GM18861 (cell line): Measurements from ENCODE around the gene E2F1.

Experiments used
- ATAC-seq: cut with Tn5 transposase; IDR thresholded peaks from one replicate; pipeline ENCODE4 v1.9.1; 2021; ENCODE audit not compliant: unreplicated experiment

E2F1 gene

DNA sequence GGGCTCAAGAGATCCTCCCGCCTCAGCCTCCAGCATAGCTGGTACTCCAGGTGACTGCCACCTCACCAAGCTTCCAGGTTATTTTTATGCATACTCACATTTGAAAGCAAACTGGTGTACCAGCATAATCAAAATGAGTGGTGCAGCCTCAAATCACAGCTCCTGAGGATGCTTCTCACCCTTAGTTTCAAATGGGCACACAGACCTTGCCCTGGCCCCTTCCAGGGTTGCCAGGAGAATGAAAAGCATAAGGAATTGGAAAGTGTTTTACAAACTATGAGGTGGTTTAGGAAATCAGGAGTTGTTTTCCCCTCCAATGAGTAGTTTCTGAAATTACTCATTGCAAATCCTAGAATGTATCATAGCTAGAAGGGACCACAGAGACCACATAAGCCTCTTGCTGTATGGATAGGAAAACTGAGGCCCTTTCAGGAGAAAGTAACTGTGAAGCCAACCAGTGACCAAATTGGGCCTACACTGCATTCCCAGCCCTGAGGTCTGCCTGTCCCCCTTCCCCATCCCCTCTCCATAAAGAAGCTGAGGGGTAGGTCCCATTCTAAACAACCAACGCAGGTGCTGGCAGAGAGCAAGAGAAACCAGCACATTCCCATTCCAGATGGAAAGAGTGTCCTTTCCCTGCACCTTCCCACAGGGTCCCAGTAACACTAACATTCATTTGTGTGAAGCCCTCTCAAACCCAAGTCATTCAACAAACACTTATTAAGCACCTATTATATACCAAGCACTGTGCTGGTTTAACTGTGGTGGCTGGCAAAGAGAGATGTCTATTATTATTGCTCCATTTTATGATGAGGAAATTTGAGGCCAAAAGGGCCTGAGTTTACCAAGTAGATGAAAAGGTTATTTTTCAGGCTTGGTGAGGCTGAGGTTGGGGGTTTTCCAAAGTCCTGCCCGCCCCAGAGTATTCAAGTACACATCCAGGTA, 2.1 kb upstream of the E2F1 start:
- ATAC-seq = no peak

DNA sequence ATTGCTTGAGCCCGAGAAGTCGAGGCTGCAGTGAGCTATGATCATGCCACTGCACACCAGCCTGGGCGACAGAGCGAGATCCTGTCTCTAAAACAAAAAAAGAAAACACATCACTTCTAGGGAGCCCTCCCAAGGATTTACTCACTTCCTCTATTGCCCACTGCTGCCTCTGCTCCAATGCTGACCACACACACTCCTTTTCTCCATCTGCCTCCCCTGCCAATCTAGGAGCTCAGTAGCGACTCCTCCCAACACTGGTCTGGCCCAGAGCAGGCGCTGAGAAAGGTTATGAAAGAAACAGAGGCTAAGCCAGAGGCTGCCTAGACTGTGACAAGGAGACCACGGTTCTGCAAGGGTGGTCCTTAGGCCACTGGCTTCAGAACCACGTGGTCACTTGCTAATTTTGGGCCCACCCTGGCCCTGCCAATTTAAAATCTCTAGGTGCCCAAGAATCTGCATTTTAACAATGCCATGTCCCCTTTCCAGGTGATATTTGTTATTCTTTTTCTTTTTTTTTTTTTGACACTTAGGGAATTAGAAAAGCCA, 1.3 kb upstream of the E2F1 start:
- ATAC-seq = no peak

DNA sequence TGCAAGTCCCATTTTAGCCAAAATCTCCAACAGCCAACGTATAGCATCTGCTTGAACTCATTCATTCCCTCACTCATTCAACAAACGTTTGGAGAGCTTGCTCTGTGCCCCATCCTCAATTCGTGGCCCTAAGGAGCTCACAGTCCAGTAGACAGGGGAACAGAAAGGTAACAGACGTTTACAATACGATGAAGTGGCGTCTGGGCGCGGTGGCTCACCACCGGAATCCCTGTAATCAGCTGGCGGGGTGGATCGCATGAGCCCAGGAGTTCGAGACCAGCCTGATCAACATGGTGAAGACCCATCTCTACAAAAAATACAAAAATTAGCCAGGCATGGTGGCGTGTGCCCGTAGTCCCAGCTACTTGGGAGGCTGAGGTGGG, 790 bp upstream of the E2F1 start:
- no peak for ATAC-seq

DNA sequence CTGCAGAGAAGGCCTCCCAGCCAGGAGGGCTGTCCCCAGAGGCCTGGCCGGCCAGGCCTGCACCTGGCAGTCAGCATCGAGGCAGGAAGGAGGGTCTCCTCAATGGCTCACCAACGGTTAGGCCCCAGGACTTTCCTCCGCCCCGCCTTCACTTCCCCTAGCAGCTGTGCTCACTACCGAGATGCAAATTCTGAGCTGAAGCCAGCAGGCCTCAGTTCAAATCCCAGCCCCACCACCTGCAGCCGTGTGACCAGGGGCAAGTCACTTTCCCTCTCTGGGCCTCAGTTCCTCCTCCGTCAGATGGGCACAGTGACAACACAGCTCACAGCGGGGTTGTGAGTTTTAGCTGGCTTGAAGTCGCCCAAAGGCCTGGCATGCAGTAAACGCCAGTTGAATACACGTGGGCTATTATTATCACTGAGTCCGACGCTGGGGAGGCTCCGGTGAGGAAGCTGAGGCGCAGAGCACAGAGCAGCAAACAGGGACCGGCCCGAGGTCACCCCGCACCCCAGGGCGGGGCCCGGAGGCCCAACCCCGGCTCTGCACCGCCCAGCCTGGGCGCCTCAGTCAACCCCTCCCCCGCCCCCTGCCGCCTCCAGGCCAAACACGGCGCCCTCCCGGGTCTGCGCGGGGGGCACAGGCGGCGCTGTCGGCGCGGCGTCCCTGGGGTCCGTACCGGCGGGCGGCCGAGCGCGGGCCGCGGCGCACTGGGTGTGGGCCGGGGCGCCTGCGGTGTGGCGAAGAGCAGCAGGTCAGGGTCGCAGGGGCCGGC, 671 bp downstream of the E2F1 start:
- ATAC-seq = peak; percentile 34

DNA sequence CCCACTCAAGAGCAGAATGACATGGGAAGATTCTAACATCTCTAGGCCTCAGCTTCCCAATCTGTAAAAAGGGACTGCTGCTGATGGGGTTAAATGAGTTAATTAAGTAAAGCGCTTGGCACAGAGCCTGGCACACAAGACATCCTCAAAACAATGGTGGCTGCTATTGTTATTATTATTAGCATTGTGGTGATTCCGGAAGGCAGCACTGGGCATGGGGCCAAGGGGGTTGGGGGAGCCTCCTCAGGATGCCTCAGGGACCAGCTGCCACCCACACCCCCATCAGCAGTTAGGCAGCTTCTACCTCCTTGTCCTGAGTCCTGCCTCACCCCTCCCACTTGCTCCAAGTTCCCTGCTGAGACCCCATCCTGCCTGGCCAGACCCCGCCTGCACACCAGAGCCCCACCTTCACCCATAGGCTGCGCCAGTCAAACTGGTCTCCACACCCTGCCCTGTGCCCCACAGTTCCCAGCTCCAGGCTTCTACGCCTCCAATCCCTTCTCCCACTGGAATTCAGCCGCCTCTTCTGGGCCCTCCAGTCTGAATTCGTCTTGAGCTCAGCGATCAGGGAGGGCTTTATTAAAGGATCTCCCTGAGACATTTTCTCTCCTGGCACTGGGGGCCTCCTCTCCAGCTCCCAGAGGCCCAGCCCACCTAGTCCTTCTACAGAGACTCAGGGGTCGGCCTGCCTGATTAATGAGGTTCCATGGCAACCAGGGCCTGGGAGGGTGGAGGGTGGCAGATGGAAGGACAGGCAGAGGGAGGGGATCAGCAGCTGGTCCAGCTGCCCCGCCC, 1.5 kb downstream of the E2F1 start:
- no peak for ATAC-seq

DNA sequence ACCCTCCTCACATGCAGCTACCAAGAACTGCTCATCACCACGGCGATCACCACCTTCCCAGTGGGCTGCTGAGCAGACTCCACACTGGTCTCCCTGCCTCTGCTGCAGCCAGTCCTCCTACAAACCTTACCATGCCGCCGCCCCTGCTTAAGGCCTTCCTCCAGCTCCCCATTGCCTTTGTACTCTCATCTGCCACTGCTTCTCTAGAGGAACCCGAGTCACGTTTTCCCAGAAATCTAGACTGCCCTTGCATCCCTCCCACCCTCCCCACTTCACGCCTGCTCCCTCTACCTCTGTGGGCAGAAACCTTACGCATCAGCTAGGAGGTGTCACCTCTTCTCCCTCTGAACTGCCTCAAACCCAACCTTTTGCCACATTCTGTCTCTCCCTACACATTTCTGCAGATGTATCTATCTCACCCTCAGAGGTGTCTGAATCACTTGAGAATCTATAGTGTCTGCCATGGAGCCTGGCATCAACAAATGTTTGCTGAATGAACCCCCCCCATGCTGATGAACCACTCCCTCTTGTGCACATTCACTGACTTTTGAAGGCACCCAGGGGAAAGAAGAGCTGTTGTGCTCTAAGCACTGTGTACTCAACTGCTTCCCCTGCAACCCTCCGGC, 4.3 kb downstream of the E2F1 start:
- ATAC-seq = no peak

DNA sequence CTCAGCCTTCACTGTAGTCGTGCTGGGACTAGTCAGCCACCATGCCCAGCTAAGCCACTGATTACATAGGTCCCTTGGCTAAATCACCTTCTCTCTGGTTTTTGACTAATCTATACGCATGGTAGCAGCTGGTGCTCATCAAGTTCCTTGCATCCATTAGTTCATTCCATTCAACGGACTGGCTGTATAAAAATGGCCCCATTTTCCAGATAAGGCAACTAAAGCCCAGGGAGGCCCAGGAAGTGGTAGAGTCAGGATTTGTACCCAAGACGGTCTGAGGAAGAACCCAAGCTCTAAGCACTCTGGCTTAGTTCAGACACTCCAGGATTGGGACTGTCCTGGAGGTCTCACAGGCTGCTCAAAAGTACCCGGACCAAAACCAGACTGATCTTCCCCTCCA, 4.9 kb downstream of the E2F1 start:
- no peak for ATAC-seq

DNA sequence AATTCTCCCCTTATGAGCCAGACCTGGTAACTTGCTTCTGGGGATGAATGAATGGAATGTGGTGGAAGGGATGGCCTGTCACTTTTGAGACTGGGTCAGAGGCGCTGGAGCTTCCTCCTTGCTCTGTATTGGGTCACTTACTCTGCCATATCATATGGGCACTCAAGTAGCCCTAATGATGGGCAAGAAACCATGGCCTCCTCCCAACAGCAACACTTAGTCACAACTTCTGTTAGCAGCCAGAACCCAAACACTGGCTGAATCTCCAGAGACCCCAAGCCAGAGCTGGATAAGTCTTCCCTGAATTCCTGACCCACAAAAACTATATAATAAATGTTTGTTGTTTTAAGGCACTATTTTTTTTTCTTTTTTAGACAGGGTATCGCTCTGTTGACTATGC, 5.5 kb downstream of the E2F1 start:
- ATAC-seq = no peak

DNA sequence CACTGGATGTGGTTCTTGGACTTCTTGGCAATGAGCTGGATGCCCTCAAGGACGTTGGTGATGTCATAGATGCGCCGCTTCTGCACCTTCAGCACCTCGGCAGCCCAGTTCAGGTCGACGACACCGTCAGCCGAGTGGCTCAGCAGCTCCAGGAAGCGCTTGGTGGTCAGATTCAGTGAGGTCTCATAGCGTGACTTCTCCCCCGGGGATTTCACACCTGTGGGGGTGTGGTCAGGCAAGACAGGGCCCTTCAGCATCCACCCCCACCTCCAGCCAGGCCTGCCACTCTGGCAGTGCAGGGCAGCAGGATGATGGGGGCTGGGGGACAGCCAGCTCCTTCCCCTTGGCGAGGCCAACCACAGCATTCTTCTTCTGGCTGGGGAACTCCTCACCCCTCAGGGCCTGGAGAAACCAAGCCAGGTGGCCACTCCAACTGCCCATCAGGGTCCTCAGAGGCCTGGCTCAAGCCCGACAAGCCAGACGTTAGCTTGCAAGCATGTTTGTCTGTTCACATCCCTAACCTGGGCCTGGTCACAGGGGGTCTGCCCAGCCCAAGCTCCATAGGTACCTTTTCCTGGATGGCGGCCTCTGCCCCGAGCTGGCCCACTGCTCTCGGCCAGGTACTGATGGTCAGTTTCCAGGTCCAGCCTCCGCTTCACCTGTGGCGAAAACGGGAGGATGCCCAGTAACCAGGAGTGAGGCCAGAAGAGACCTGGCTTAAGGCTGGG, 6.3 kb downstream of the E2F1 start:
- ATAC-seq = peak; percentile 59

DNA sequence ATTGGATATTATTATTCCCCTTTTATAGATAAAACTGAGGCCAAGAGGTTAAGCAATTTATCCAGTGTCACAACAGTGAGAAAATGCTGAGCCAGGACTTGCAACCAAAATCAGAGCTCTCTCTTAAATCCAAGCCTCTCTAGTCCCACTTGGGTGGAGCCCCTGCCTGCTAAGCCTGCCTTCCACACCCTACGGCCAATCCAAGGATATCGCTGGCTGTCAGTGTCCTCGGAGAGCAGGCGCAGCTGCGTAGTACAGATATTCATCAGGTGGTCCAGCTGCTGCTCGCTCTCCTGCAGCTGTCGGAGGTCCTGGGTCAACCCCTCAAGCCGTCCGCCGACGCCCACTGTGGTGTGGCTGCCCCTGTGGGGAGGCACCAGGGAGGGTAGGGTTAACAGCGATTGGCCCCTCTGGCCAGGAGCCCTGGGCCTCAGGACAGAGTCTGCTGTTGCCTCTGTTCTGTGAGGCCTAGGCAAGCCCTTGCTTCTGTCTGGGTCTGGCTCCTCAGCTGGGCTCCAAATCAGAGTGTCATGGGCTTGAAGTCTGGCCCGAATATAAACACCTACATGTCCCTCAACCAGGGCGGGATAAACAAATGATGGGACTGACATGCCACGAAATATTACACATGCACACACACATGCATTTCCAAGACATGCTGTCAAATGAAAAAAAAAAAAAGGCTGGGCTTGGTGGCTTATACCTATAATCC, 8.0 kb downstream of the E2F1 start:
- ATAC-seq = no peak

DNA sequence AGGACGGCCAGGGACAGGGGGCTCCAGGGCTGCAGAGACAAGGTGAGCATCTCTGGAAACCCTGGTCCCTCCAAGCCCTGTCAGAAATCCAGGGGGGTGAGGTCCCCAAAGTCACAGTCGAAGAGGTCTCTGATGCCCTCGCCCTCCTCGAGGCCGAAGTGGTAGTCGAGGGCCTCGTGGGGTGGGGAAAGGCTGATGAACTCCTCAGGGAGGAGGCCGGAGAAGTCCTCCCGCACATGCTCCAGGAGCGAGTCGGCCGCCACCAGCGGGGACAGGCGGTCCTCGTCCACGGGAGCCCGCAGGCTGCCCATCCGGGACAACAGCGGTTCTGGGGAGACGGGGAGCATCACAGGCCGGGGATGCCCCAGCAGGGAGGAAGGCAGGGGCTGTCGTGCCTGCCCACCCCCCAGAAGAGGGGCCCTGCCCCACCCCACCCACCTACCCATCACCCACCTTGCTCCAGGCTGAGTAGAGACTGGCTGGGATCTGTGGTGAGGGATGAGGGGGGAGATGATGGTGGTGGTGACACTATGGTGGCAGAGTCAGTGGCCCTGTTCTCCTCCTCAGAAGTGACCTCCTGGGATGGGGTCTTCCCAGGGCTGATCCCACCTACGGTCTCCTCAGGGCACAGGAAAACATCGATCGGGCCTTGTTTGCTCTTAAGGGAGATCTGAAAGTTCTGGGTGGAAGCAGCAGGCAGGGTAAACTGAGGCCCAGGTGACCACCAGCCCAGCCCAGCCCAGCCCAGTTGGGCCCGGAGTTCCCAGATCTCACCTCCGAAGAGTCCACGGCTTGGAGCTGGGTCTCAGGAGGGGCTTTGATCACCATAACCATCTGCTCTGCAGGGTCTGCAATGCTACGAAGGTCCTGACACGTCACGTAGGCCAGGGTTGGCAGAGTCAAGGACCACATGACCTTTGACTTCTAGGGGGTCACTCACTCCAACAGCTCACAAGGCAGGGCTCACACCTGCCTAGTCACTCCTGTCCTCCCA, 9.2 kb downstream of the E2F1 start:
- no peak for ATAC-seq

DNA sequence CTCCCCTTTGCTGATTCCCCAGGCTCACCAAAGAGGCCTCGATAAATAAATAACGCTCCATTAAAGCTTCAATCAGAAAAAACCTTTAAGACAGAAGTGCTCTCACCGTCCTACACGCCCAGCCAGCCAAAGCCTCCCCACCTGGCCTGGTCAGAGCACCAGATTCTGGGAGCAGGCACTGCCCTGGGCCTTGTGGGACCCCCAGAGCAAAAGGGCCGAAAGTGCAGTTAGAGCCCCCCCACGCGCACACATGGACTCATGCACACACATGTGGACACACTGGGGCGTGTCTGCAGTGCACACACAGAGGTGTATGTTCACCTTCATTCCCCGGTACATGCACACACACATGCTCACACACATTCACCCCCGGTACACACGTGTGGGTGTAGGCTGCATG, 10.1 kb downstream of the E2F1 start:
- ATAC-seq = no peak

DNA sequence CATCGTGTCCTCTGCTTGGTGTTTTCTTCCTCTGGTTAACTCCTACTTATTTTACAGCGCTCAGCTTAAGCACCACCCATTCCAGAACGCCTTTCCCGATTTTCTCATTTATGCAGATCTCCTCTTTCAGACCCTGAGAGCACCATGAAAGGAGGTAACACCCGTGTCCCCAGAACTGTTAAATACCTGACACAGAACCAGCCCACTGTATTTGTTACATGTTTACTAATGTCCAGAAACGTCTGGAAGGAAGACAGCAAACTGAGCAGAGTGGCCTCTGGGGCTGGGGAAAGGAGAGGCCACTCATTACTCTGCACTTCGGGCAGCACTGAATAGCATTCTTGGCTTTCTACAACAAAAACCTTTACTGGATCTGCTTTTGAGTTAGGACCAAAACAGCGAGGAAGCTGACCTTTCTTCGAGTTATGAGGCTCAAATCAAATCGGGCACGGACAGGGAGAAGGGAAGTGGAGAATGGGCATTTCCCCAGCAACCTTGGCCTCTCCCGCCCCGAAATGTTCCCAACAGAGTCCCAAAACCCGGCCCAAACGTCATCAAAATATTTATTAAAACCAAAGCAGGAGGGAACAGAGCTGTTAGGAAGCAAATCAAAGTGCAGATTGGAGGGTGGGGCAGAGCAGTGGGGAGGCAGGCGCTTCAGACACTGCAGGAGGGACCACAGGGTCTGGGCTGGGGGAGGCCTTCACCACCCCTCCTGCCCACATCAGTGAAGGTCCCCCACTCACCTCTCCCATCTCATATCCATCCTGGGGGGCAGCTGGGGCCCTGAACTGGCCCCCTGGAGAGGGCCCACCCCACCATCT, 10.8 kb downstream of the E2F1 start:
- no peak for ATAC-seq

DNA sequence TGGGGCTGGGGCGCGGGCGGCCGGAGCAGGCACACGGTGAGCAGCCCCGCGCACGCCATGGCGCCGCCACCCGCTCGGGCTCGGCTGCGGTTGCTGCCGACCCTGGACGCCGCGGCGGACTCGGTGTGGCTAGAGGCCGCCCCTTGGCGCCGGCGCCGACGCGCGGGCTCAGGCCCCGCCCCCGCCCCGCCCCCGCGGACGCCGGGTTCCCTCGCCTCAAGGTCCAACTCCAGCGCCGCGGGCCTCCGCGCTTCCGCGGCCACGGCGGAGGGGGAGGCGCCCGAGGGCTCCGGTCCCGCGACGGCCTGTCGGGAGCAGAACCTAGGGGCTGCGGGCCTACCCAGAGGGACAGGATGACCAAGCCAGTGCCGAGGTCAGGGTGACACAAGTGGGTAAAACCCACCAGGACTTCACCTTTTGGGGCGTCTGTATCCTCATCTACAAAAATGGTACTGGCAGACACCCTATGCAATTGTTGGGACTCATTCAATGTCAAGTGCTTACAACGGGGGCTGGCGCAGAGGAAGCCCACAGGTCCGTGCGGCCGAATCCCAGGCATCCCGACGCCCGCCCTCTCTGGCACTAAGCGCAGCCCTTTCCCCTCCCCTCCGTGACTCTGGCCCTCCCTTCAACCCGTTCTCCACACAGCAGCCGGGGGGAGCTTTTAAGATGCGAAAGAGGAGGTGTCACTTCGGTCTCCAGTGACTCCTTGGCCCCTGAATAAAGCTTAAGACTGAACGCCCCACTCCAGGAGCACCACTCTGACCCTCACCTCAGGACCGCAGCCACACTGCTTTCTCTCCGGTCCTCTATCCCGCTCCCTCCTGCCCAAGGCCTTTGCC, 11.7 kb downstream of the E2F1 start, which contains the start of gene NECAB3:
TSS of gene NECAB3 (minus strand) at position 135 of the 842 bp plus-strand sequence. CDS start at position 59, 76 bp downstream.
- no peak for ATAC-seq

DNA sequence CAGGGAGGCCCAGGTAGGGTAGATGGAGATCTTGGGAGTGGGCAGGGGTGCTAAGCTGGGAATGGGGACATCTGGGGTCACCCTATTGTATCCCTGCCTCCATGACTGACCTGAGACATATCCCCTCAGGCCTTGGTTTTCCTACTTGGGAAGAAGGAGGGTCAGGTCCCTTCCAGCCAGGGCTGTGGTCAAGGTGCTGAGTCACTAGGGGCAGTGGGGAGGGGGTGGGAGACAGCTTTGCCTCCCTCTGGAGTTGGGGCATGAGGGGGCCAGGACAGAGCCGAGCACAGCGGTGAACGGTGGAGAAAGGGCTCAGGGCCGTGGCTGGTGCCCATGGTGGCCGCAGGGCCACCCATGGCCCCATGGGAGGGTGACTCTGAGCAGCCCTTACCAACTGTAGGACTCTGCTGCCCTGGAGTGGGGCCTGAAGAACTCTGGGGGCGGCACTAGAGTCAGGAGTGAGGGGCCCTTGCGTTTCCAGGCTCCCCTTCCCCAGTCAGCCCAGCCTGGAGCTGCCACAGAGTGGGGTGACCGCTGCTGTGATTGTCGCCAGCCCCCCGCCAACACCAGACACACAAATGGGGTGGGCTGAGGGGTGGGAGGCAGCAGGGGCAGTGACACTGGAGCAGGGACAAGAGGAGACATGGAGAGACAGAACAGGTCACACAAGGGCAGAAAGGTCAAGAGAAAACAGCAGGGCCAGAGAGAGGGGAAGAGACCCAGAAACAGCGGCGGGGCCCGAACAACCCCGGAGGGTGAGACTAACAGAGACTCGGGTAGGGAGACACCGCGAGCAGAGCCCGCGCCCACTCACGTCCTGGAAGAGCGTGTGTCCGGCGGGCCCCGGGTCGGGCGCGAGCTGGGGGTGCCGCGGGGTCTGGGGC, 12.5 kb downstream of the E2F1 start:
- ATAC-seq = no peak

DNA sequence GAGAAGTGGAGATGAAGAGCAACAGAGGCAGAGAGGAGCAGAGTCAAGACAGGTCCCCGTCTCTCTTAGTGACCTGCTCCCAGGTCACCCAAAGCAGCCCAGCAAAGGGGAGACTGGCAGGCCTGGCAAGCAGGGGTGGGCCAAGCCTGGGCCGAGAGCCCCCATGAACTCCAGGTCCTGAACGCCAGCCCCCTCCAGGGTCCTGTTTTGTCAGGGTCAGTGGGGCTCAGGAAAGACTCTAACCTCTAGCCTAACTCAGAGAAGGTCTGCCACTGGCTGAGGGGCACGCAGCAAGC, 13.1 kb downstream of the E2F1 start:
- ATAC-seq = no peak
